GM21717 (cell line): ENCODE results near the gene OR6K6.

Experiments used
- ATAC-seq: cut with Tn5 transposase; IDR thresholded peaks from one replicate; pipeline ENCODE4 v1.9.1; 2021; ENCODE audit warnings: mild to moderate bottlenecking, moderate library complexity; ENCODE audit not compliant: unreplicated experiment

The OR6K6 gene

DNA sequence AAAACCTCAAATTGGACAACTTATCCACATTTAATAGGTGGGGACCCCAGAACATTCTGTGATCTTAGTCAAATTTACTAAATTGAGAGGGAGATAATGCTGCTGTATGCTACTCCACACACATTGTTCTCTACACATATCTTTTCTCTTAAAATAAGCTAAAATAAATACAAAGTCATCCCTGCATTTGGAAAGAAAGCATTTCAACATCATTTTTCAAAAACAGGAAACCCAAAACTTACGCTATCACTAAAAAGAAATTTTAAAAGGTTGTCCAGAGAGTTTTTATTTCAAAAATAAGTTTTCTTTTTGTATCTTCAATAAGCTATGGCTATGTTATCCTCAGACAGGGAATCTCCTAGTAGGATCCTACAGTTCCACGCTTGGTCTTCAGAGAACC lies 46.0 kb downstream of the OR6K6 start:
- no peak for ATAC-seq

- no peak for ATAC-seq
Measured at GRCh38 chr1:158801396-158801795, 46.9 kb downstream of the OR6K6 start.

DNA sequence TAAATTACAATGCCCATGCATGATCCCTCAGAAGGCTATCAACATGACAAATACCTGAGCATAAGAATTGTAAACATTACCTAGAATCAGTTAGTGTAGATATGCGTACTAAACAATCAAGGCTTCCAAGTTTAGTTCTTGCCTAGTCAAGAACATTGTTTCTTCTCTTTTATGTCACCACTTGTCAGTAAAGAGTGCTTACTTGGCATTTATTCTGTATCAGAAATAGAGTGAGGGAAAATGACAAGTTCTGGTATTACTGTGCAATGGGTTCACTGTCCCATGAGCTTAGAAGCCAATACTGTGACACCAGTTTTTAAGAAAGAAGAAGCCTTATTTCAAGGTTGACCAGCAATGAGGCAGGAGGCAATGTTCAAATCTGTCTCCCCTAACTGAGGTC lies 49.2 kb downstream of the OR6K6 start:
- no peak for ATAC-seq
